ENCODE measurements around the gene SCAF11. TPM values are rescaled to one million over a fixed set of nuclear protein-coding genes. Genes with fewer than 3 reads are reported as not detected.
A peak's percentile ranks its signal among the peaks of the same experiment; 100 is the strongest.
"Not testable (repeated sequence)": the region's sequence is repeated elsewhere in the genome, so short reads cannot be mapped to it uniquely, and the experiment has no call there.

The SCAF11 gene, protein sequence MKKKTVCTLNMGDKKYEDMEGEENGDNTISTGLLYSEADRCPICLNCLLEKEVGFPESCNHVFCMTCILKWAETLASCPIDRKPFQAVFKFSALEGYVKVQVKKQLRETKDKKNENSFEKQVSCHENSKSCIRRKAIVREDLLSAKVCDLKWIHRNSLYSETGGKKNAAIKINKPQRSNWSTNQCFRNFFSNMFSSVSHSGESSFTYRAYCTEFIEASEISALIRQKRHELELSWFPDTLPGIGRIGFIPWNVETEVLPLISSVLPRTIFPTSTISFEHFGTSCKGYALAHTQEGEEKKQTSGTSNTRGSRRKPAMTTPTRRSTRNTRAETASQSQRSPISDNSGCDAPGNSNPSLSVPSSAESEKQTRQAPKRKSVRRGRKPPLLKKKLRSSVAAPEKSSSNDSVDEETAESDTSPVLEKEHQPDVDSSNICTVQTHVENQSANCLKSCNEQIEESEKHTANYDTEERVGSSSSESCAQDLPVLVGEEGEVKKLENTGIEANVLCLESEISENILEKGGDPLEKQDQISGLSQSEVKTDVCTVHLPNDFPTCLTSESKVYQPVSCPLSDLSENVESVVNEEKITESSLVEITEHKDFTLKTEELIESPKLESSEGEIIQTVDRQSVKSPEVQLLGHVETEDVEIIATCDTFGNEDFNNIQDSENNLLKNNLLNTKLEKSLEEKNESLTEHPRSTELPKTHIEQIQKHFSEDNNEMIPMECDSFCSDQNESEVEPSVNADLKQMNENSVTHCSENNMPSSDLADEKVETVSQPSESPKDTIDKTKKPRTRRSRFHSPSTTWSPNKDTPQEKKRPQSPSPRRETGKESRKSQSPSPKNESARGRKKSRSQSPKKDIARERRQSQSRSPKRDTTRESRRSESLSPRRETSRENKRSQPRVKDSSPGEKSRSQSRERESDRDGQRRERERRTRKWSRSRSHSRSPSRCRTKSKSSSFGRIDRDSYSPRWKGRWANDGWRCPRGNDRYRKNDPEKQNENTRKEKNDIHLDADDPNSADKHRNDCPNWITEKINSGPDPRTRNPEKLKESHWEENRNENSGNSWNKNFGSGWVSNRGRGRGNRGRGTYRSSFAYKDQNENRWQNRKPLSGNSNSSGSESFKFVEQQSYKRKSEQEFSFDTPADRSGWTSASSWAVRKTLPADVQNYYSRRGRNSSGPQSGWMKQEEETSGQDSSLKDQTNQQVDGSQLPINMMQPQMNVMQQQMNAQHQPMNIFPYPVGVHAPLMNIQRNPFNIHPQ (N-terminal part only)
- total RNA-seq (2014; rRNA removed; shearing (Covaris generic)): 49.6 and 68.0 TPM in 2 replicates

- H3K36me3 ChIP-seq (replicated peaks; ENCODE audit: control insufficient read depth, insufficient read depth, low read length): no peaks in the 10 kb centered on the region
- H3K27me3 ChIP-seq (ENCODE audit: control insufficient read depth, insufficient read depth, low read length): no peaks in the 10 kb centered on the region
- peak within 1 kb of the TSS; percentile 99 for H3K4me3 ChIP-seq (ENCODE audit: insufficient read depth, low read depth, low read length)
- DNase-seq: peak; percentile 94
These were observed at the start of gene SCAF11 for GRCh38 chr12:45990468-45991283. Gene SCAF11 (minus strand): TSS chr12:45990574. CDS start chr12:45964167, 26,407 bp downstream.

DNA sequence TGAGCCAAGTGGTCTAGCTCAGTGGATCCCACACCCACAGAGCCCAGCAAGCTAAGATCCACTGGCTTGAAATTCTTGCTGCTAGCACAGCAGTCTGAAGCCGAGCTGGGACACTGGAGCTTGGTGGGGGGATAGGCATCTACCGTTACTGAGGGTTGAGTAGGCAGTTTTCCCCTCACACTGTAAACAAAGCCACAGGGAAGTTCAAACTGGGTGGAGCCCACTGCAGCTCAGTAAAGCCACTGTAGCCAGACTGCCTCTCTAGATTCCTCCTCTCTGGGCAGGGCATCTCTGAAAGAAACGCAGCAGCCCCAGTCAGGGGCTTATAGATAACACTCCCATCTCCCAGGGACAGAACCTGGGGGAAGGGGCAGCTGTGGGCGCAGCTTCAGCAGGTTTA is 46.7 kb upstream of the SCAF11 start:
- not testable (repeated sequence) for H3K27me3 ChIP-seq (ENCODE audit: control insufficient read depth, insufficient read depth, low read length); H3K4me3 ChIP-seq (ENCODE audit: insufficient read depth, low read depth, low read length); DNase-seq; H3K36me3 ChIP-seq (replicated peaks; ENCODE audit: control insufficient read depth, insufficient read depth, low read length)

- DNase-seq: no peak
- no peaks in the 10 kb centered on the region for H3K36me3 ChIP-seq (replicated peaks; ENCODE audit: control insufficient read depth, insufficient read depth, low read length)
- no peak overlapping the region for H3K4me3 ChIP-seq (ENCODE audit: insufficient read depth, low read depth, low read length)
- H3K27me3 ChIP-seq (ENCODE audit: control insufficient read depth, insufficient read depth, low read length): no peaks in the 10 kb centered on the region
These were observed 36.8 kb upstream of the SCAF11 start for GRCh38 chr12:46027172-46027571.

DNA sequence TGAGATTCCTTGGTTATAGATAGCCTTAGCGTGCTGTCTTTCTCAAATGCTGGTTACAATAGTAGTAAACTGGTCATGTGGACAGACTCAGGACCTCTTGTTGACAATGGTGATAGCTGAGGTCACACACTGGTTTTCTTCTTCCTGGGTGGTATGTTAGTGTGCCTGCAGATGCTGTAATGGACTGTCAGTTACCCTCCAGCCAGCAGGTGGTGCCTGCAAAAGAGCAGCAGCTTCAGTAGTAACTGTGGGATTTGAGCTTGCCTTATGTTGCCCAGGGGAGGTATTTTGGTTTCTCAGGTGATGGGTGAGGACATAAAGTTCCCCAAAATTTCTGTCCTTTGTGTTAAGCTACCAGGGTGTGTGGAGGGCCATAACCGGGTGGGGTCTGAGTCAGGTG is 33.7 kb upstream of the SCAF11 start:
- Histone ChIP-seq H3K36me3 (replicated peaks; ENCODE audit: control insufficient read depth, insufficient read depth, low read length) (no peaks in the 10 kb centered on the region), H3K4me3 (ENCODE audit: insufficient read depth, low read depth, low read length) (no peak overlapping the region), H3K27me3 (ENCODE audit: control insufficient read depth, insufficient read depth, low read length) (no peaks in the 10 kb centered on the region)
- no peak for DNase-seq

- H3K27me3 ChIP-seq (ENCODE audit: control insufficient read depth, insufficient read depth, low read length): no peaks in the 10 kb centered on the region
- no peak overlapping the region for H3K4me3 ChIP-seq (ENCODE audit: insufficient read depth, low read depth, low read length)
- DNase-seq: no peak
- no peaks in the 10 kb centered on the region for H3K36me3 ChIP-seq (replicated peaks; ENCODE audit: control insufficient read depth, insufficient read depth, low read length)
These were observed 30.4 kb upstream of the SCAF11 start for GRCh38 chr12:46020768-46021167.

GRCh38 chr12:46018712-46019111 is 28.3 kb upstream of the SCAF11 start:
- not testable (repeated sequence) for H3K4me3 ChIP-seq (ENCODE audit: insufficient read depth, low read depth, low read length); H3K27me3 ChIP-seq (ENCODE audit: control insufficient read depth, insufficient read depth, low read length); H3K36me3 ChIP-seq (replicated peaks; ENCODE audit: control insufficient read depth, insufficient read depth, low read length); DNase-seq

- not testable (repeated sequence) for H3K4me3 ChIP-seq (ENCODE audit: insufficient read depth, low read depth, low read length); DNase-seq; H3K27me3 ChIP-seq (ENCODE audit: control insufficient read depth, insufficient read depth, low read length); H3K36me3 ChIP-seq (replicated peaks; ENCODE audit: control insufficient read depth, insufficient read depth, low read length)
These were observed 27.5 kb upstream of the SCAF11 start for GRCh38 chr12:46017866-46018375.

- DNase-seq: peak; percentile 30
- H3K4me3 ChIP-seq (ENCODE audit: insufficient read depth, low read depth, low read length): no peak overlapping the region
- no peaks in the 10 kb centered on the region for H3K27me3 ChIP-seq (ENCODE audit: control insufficient read depth, insufficient read depth, low read length)
- no peaks in the 10 kb centered on the region for H3K36me3 ChIP-seq (replicated peaks; ENCODE audit: control insufficient read depth, insufficient read depth, low read length)
These were observed 15.4 kb upstream of the SCAF11 start for GRCh38 chr12:46005823-46006222.

DNA sequence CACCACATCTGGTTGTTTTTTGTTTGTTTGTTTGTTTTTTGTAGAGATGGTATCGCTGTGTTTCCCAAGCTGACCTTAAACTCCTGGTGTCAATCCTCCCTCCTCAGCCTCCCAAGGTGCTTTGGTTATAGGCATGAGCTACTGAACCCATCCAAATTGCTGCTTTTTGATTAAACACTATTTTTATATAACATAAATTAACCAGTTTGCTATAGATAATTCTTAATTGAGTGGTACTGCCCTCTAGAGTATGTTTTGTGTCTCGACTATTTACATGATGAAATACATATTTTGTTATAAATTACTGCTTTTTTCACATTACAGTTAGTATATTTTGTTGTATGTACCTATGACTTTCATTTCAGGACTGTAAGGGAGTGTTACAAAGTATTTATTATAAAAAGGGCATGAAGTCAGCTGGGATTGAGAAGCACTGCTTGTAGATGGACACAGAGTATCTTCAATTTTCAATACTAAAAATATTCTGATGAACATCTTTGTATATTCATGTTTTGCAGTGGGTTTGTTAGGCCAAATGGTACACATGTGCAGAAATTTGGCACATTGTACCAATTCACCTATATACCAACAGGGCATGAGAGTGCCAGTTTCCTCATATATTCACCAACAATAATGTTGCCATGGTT is 14.9 kb upstream of the SCAF11 start:
- Histone ChIP-seq H3K4me3 (ENCODE audit: insufficient read depth, low read depth, low read length) (no peak overlapping the region), H3K36me3 (replicated peaks; ENCODE audit: control insufficient read depth, insufficient read depth, low read length) (no peaks in the 10 kb centered on the region), H3K27me3 (ENCODE audit: control insufficient read depth, insufficient read depth, low read length) (no peaks in the 10 kb centered on the region)
- DNase-seq: no peak

- Histone ChIP-seq H3K36me3 (replicated peaks; ENCODE audit: control insufficient read depth, insufficient read depth, low read length) (no peaks in the 10 kb centered on the region), H3K27me3 (ENCODE audit: control insufficient read depth, insufficient read depth, low read length) (no peaks in the 10 kb centered on the region), H3K4me3 (ENCODE audit: insufficient read depth, low read depth, low read length) (no peak overlapping the region)
- no peak for DNase-seq
These were observed 14.3 kb upstream of the SCAF11 start for GRCh38 chr12:46004715-46005114.

GRCh38 chr12:46000076-46000475 is 9.7 kb upstream of the SCAF11 start:
- H3K36me3 ChIP-seq (replicated peaks; ENCODE audit: control insufficient read depth, insufficient read depth, low read length); DNase-seq; H3K4me3 ChIP-seq (ENCODE audit: insufficient read depth, low read depth, low read length); H3K27me3 ChIP-seq (ENCODE audit: control insufficient read depth, insufficient read depth, low read length): not testable (repeated sequence)

- H3K4me3 ChIP-seq (ENCODE audit: insufficient read depth, low read depth, low read length): no peak overlapping the region
- no peaks in the 10 kb centered on the region for H3K27me3 ChIP-seq (ENCODE audit: control insufficient read depth, insufficient read depth, low read length)
- H3K36me3 ChIP-seq (replicated peaks; ENCODE audit: control insufficient read depth, insufficient read depth, low read length): no peaks in the 10 kb centered on the region
- DNase-seq: peak; percentile 33
These were observed 4.4 kb upstream of the SCAF11 start for GRCh38 chr12:45994736-45995135.

Data from H7 (cell line).